Calu3 (cell line): Measurements from ENCODE around the gene TMEM61. TPM values are rescaled to one million over a fixed set of nuclear protein-coding genes. Genes with fewer than 3 reads are reported as not detected.

Experiments used
- BruUV-seq: library from RNA; stranded (reverse); fragments of 400-500 nt; replicated peaks from 2 replicates; lab custom pipeline; 2021; lab: Mats Ljungman, UMichigan
- CTCF ChIA-PET: fragments of 300-600 bp; sonication (Branson Sonifier 250); formaldehyde crosslinking; loops from one replicate; lab custom pipeline; 2022; ENCODE audit warnings: antibody characterized with exemption; lab: Charles Lee
- DNase-seq: peaks from one replicate; pipeline ENCODE4 v3.0.0; 2022
- H3K27ac Mint-ChIP-seq: one replicate; pipeline ENCODE4 v1.8.0; 2022; ENCODE audit warnings: mixed read lengths; ENCODE audit not compliant: unreplicated experiment
- H3K27me3 Mint-ChIP-seq: one replicate; pipeline ENCODE4 v1.8.0; 2022; ENCODE audit warnings: mixed read lengths; ENCODE audit not compliant: unreplicated experiment
- H3K36me3 Mint-ChIP-seq: one replicate; pipeline ENCODE4 v1.8.0; 2022; ENCODE audit warnings: mild to moderate bottlenecking, moderate library complexity, mixed read lengths; ENCODE audit not compliant: insufficient read depth, unreplicated experiment
- H3K4me1 Mint-ChIP-seq: one replicate; pipeline ENCODE4 v1.8.0; 2022; ENCODE audit warnings: mild to moderate bottlenecking, low read depth, mixed read lengths; ENCODE audit not compliant: unreplicated experiment
- H3K4me3 Mint-ChIP-seq: one replicate; pipeline ENCODE4 v1.8.0; 2022; ENCODE audit warnings: mild to moderate bottlenecking, low read depth, moderate library complexity, mixed read lengths; ENCODE audit not compliant: unreplicated experiment
- H3K9me3 Mint-ChIP-seq: one replicate; pipeline ENCODE4 v1.8.0; 2022; ENCODE audit warnings: low read depth, mixed read lengths; ENCODE audit not compliant: unreplicated experiment
- intact Hi-C: fragments of 100-400 bp; cut with micrococcal nuclease; formaldehyde crosslinking; loops from one replicate; pipeline ENCODE4 v1.10.0; 2022; ENCODE audit not compliant: unreplicated experiment
- total RNA-seq: library from RNA; stranded (reverse); gene quantifications from 2 replicates; pipeline ENCODE4 v1.2.3, GENCODE V29; 2022
- TF ChIP-seq, protein P1 (sequence below): fragments of 200-600 bp; IDR thresholded peaks from one replicate; pipeline ENCODE4 v1.8.0; 2022; ENCODE audit warnings: antibody characterized with exemption; ENCODE audit not compliant: unreplicated experiment

TMEM61 gene
- total RNA-seq, 1 experiment from 2014 or later, result 0.45 TPM

DNA sequence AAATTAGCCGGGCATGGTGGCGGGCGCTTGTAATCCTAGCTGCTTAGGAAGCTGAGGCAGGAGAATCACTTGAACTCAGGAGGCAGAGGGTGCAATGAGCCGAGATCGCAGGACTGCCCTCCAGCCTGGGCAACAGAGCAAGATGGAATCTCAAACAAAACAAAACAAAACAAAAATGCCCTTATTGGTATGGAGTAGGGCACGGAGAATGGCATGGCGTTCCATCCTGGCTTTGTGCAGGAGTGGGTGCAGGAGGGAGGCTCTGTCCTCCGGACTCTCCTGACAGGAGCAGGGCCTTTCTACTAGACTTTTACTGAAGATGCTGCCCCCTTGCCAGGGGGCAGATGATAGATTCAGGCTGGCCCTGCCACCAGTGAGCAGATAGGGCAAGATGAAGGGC, 1.0 kb downstream of the TMEM61 start:
- TF ChIP-seq, protein P1, sequence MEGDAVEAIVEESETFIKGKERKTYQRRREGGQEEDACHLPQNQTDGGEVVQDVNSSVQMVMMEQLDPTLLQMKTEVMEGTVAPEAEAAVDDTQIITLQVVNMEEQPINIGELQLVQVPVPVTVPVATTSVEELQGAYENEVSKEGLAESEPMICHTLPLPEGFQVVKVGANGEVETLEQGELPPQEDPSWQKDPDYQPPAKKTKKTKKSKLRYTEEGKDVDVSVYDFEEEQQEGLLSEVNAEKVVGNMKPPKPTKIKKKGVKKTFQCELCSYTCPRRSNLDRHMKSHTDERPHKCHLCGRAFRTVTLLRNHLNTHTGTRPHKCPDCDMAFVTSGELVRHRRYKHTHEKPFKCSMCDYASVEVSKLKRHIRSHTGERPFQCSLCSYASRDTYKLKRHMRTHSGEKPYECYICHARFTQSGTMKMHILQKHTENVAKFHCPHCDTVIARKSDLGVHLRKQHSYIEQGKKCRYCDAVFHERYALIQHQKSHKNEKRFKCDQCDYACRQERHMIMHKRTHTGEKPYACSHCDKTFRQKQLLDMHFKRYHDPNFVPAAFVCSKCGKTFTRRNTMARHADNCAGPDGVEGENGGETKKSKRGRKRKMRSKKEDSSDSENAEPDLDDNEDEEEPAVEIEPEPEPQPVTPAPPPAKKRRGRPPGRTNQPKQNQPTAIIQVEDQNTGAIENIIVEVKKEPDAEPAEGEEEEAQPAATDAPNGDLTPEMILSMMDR, result no peak
- H3K27me3 Mint-ChIP-seq, result peaks cover 20% of the 10 kb centered on the region
- no TSS peak for BruUV-seq
- intact Hi-C loops, result no loop called here
- no peaks in the 10 kb centered on the region for H3K9me3 Mint-ChIP-seq
- no peak for DNase-seq
- CTCF ChIA-PET, result no interaction called here
- no peak overlapping the region for H3K27ac Mint-ChIP-seq
- H3K4me3 Mint-ChIP-seq, result peak overlapping the region; percentile 69
- H3K36me3 Mint-ChIP-seq, result peaks cover 6% of the 10 kb centered on the region
- peaks cover 24% of the 10 kb centered on the region for H3K4me1 Mint-ChIP-seq

DNA sequence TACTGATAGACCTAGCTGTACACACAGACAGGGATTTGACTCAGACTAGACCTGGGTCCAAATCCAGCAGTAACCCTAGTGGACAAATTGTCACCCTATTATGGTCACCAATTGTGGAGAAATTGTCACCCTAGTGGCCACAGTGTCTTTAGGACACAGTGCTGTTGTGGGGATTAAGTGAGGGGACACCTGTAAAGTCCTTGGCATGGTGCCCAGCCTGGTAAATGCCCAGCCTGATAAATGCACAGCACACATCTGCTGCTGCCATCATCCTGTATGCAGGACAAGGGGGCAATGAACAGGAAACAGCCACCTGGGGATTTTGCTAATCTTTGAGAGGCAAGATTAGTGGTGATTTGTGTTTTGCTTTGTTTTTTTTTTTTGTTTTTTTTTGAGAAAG, 2.3 kb downstream of the TMEM61 start:
- Mint-ChIP-seq H3K4me3 (no peak overlapping the region), H3K36me3 (peaks cover 6% of the 10 kb centered on the region), H3K4me1 (peaks cover 14% of the 10 kb centered on the region), H3K27me3 (peaks cover 20% of the 10 kb centered on the region), H3K9me3 (no peaks in the 10 kb centered on the region), H3K27ac (no peak overlapping the region)
- intact Hi-C loops, result no loop called here
- TF ChIP-seq, protein P1, result peak; percentile 44
- CTCF ChIA-PET, result no interaction called here
- no TSS peak for BruUV-seq
- DNase-seq, result peak; percentile 45

DNA sequence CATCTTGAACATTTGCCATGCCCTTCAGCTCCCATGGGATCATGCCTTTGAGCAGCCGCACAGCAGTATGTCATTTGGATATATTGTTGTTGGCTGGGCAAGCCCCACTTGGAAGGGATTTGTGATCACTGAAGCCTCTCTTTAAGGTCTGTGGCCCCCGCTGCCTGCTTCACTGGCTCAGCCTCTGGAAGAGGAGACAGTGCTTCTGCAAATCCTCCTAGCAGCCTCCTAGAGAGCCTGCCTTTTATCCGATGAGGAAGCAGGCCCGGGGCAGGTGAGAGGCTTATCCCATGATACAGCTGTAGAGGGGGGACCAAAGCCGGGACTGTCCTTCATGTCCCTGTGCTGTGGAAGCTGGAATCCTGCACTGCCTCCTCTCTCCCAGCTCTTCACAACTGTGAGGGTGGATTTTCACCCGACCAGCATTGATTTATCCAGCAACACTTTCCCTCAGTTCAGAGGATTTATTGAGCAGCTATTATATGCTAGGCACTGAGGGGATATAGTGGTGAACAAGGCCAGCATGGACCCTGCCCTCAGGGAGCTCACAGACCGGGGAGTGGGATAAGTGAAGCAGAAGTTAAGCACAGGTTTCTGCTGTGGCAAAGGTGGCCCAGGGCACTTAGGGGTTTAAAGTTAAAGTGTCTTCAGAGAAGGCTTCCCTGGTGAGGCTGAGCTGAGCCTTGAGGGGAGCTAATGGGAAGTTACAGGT, 3.9 kb downstream of the TMEM61 start:
- TF ChIP-seq, protein P1, result no peak
- Mint-ChIP-seq H3K4me3 (no peak overlapping the region), H3K27me3 (peaks cover 19% of the 10 kb centered on the region), H3K27ac (no peak overlapping the region), H3K9me3 (no peaks in the 10 kb centered on the region), H3K36me3 (peaks cover 6% of the 10 kb centered on the region), H3K4me1 (peaks cover 6% of the 10 kb centered on the region)
- intact Hi-C loops, result no loop called here
- BruUV-seq, result no TSS peak
- CTCF ChIA-PET, result interaction anchor here (1.2 to 1.6 kb wide), 2 partner anchors 34 to 39 kb away, joined by 4 to 5 read pairs; no protein-coding TSS in a partner anchor
- DNase-seq, result no peak

DNA sequence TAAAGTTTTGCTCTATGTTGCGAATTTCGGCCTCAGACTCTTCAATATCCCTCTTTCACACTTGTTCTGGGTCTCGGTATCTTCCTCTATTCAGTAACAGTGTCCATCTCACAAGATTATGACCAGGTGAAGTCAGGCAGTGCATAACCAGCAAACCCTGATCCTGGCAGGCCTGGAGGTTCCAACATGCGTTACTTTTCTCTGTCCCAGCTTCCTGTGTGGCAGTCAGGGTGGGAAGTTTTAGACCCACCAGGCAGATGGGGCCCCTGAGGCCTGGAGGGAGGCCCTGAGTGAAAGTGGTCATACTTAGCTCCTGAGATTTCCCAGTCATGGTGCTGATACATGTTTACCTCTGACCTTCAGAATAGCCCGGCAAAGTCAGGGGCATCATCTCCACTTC, 5.1 kb downstream of the TMEM61 start:
- no TSS peak for BruUV-seq
- TF ChIP-seq, protein P1, result no peak
- H3K4me1 Mint-ChIP-seq, result no peaks in the 10 kb centered on the region
- H3K27me3 Mint-ChIP-seq, result peaks cover 8% of the 10 kb centered on the region
- CTCF ChIA-PET, result interaction anchor here (1.6 kb wide), 1 partner anchor 40 kb away, joined by 5 read pairs; no protein-coding TSS in a partner anchor
- DNase-seq, result no peak
- no peaks in the 10 kb centered on the region for H3K9me3 Mint-ChIP-seq
- H3K36me3 Mint-ChIP-seq, result peaks cover 6% of the 10 kb centered on the region
- no peak overlapping the region for H3K27ac Mint-ChIP-seq
- intact Hi-C loops, result no loop called here
- H3K4me3 Mint-ChIP-seq, result no peak overlapping the region
